Glomerular visceral epithelial cell (primary cell): Measurements from ENCODE around the gene PKP3.

ENCODE experiments used
- DNase-seq: peaks from one replicate; pipeline ENCODE4 v3.0.0-alpha.2; 2016; ENCODE audit errors: extremely low spot score

PKP3 gene

DNA sequence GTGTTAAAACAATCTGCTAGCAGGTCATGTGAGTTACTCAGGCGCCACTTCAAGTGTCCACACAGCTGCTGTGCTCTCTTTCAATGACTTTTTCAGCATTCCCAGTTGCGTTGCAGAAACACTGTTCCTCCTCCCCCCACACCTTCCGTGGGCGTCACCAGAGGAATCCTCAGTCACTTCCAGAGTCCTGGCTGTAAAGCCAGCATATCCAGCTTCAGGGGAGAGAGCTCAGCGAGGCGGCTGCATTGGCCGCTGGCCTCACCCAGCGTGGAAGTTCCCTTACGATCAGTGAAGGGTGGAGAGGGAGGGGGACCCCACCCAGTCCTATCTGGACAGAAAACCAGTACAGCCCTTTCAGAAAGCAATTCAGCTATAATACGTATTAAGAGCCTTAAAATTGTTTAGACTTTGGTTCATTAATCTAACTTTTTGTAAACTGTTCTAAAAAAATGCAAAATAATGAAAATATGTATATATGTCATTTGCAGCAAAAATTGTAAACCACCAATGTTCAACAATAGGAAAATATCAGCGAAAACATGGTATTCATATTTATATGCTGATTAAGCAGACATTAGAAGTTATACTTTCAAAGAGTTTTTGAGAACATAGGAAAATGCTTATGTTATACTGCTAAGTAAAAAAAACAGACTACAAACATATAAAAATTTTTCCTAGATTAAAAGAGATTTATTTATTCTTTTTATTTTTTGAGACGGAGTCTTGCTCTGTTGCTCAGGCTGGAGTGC is 50.6 kb downstream of the PKP3 start:
- peak; percentile 53 for DNase-seq

DNA sequence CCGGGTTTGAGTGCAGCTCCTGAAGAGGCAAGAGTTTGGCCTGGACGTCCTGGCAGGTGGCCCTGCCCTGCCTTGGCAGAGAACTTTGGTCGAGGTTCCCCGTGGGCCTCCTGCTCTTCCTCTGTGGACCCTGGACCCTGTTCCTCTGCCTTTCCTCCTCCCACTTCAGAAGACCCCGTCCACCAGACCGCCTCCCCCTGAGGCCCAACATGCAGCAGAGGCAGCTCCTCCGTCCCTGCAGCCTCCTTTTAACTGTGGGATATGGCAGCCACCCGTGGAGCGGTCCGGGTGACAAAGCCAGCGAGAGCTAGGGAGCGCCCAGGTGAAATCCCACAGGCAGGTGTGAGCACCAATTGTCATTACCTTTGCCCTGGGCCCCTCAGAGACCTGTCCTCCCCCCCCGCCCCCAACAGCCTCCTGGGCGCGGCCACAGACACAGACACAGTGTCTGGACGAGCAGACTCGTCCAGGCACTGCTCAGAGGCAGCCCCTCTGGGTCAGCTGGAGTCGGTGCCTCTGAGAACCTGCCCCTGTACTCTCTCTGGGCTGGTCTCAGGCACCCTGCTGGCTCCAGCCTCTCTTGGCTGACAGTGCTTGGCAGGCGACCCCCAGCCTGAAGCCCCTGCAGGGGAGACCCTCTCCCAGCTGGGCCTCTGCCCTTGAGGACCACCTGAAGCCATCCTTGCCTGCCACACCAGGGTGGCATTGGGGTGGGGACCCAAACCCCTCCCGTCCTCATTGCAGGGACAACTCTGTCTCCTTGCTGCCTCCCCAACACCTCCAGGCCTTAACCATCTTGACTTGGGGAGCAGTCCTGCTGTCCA is 52.0 kb downstream of the PKP3 start:
- DNase-seq, result no peak

DNA sequence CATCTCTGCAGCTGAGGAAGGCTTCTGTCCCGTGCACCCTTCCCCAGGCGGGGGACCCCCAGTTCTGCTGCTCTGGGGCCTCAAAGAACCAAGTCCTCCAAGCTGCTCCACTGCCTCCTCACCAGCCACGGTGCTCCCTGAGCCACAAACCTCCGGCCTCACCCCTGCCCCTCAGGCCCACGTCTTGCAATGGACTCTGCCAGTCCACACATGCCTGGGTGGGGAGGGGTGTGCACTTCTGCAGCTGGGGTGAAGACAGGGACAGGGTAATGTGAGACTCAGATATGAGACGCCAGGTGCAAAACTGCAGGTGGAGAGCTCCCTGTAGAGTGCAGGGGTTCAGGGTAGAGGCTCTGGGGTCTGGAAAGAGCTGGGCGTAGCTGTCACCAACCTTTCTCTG is 52.9 kb downstream of the PKP3 start:
- DNase-seq, result no peak

DNA sequence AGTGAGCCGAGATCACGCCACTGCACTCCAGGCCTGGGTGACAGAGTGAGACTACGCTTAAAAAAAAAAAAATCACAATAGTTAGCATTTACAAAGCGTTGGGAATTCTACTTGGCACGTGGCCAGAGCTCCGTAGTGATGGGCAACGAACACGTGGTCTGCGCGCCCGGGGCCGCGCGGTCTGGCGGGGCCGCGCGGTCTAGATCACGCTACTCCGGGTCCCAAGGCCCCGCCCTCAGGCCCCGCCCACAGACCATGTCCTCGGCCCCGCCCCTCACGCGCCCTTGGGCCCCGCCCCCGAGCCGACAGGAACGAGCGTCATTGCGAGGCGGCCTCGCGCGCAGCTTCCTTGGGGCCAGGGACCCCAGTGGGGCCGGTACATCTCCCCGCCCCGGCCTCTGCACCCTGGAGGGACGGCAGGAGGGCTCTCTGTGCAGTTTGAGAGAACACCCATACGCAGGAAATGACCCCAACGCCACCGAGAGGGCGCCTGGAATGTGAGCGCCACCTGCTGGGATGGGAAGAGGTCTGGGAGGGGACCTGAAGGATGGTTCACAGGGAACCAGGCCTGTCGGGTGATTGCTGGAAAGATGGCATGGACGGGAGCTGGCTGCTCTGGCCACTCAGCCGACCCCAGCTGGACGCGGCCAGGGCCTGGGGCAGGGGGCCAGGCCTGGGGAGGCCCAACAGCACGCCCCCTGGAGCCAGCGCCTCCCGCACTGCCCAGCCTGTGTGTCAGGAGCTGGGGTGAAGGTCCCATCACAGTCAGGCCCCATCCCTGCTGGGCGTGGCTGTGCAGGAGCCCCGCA is 54.1 kb downstream of the PKP3 start:
- peak; percentile 89 for DNase-seq

DNA sequence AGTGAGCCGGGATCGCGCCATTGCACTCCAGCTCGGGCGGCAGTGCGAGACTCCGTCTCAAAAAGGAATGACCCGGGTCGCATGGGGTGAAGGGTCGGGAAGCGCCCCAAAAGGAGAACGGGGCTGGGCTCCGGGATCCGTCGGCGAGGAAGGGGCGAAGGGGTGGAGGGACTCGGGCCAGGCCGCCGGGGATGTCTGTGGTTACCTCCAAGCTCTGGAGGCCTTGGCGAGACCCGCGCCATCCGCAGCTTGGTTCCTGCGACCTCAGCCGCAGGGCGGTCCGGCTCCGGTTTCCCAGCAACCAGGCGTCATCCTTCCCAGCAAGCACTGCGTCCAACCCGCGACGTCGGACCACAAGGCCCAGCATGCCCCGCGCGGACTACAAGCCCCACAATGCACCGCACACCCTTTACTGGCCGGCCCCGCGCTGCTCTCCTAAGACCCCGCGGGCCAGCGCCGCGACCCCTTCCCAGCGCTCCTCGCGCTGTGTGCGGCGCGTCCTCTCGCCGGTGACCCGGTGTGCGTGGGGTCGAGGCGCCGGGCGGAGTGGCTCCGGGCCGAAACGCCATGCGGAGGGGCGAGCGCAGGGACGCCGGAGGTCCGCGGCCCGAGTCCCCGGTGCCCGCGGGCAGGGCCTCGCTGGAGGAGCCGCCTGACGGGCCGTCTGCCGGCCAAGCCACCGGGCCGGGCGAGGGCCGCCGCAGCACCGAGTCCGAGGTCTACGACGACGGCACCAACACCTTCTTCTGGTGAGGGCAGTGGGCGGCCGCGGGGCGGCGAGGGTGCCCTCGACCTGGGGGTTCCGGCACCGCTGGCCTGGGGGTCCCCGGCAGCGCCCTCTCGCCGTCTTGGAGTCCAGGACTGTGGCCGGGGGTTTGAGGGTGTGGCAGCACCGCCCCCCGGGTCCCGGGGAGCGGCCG is 56.1 kb downstream of the PKP3 start, which contains the start of gene PTDSS2:
Gene PTDSS2 (plus strand): TSS at position 391 of the 920 bp plus-strand sequence. CDS start 177 bp downstream, at position 568.
- DNase-seq, result peak; percentile 91

DNA sequence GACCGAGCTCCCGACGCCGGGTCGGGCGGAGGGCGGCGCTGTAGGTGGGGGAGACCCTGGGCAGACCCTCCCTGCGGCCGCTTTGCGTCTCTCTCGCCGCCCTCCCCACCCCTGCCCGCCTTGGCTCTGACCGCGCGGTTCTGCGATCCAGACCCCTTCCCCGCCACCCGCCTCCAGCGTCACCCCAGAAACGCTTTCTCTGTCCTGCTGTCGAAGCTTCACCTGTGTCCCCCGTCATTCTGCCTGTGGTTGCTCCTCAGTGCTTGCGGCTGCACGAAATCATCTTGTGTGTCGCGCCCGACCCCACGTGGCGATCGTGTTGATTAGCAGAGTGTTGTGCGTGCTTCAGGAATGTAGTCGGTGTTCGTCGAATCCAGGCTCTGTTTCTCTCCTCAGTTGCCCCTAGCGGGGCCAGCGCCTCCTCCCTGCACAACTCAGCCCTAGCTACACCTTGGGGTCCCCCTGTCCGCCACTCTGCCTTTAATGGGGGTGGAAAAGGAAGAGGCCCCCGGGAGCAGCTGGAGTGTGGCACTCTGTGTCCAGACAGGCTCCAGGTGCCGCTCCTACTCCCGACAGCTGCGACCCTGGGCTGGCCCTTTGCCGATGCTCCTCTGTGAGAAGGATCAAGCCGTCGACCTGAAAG is 56.9 kb downstream of the PKP3 start:
- peak; percentile 68 for DNase-seq

DNA sequence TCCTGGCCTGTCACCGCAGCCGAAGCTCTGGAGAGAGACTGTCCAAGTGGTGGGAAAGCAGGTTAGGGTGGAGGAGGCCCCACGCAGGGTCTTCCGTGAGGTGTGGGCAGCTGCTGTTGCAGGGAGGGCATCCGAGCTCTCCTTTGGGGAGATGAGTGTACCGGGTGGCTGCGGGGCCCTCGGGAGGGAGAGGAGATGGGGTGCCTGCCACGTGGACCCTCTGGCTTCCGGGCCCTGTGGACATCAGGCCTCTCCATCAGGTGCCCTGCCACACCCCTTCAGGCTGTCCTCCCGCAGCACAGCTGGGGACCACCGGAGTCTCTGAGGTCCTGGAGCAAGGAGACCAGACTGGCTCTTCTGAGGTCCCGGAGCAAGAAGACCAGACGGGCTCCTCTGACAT is 57.7 kb downstream of the PKP3 start:
- DNase-seq, result no peak

DNA sequence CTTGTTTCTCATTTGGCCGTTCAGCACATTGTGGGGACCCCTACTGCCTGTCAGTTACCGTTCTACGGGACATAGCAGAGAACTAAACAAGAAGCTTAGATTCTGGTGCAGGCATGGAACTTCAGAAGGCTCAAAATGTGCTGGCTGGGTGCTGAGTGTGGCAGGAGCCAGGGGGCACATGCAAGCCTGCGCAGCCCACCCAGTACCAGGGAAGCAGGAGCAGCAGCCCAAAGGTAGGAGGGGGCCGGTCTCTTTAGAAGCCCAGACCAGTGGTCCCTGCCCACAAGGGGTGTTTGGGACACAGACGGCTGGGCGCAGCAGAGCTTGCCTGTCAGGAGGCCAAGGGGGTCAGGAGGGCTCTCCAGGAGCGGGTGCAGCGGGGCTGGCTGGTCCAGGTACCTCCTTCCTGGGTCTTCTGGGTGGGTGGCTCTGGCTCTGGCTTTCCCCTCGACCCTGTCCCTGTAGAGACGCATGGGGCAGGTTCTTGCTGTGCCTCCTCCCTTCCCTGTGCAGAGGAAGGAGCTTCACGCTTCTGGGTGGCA is 58.3 kb downstream of the PKP3 start:
- DNase-seq, result no peak

DNA sequence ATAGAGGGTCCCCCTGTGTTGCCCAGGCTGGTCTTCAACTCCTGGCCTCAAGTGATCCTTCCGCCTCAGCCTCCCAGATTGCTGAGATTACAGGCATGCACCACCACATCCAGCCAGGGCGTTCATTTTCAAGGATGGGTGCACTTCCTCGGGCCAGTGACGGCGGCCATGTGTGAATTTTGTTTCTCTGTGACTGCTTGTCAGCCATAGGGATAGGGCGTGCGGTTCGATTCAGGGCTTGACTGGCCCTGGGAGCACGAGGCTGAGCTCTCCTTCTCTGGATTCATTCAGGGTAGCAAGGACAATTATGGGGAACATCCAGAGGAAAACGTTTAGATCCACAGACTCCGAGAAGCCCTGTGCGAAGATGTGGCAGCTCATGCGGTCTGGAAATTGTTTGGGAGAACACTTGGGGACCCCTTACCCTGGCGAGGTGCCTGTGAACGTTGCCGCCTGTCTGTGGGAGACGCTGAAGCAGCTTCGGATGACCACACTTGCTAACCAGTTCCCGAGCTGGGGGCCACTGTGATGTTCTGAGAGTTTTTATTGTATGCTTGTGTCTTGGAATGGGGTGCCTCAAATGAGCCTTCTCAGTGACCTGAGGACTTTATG is 59.0 kb downstream of the PKP3 start:
- no peak for DNase-seq

DNA sequence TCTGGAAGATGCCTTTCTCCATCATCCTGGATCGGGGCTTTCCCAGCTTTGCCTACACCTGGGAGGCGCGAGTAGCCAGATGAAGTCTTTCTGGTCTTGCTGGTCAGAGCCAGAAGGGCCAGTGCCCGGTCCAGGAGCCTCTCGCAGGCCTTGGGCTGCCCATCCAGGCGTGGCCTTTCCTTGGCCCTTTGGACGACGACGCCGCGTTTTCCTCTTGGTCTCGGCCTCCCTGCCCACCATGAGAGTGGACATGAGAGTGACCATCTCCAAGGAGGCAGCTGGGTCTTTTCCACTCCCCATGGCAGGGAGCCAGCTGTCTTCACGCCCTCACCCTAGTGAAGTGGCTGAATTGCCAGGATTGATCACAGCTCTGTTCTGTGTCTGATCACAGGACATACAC is 59.6 kb downstream of the PKP3 start:
- no peak for DNase-seq

DNA sequence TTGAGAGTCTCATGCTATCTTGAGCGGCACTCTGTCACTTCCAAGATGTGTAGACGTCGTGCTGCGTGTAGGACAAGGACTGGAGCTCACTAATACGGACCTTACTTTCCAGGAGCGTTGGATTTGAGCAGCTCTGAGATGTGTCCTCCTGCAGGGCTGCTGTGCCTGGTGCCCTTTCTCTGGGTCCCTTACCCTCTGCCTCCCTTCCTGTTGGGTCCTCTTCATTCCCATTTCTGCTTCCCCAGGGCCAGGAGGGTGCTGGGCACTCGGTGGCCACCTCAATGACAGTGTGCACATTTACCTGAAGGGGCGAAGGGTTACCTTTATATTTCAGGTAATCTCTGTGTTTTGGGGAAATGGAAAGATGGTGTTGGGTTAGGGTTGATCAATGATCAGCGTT is 60.0 kb downstream of the PKP3 start:
- DNase-seq, result no peak
